Natural killer cell (primary cell): ENCODE data around the gene HBE1. TPM values are rescaled to one million over a fixed set of nuclear protein-coding genes. Genes with fewer than 3 reads are reported as not detected.

Experiments used
- ATAC-seq, 3 donors: fragments of 150-1000 bp in 2 of 3; fragments of 200-7000 bp in 1 of 3; cut with Tn5 transposase; 1 replicate in 1 of 3; 2 replicates in 2 of 3; pipeline ENCODE4 v1.10.0; 2021; ENCODE audit warnings: mild to moderate bottlenecking in 2 of 3, moderate library complexity in 2 of 3
- DNase-seq, 2 donors: peaks; one replicate each; pipeline versions ENCODE4 v3.0.0 to v3.0.0-alpha.2; 2013 to 2021; ENCODE audit warnings: mixed read lengths in 1 of 2
- H3K27ac ChIP-seq: one replicate; pipeline ENCODE4 v1.5.1; 2013; ENCODE audit warnings: mild to moderate bottlenecking, low read length
- H3K27me3 ChIP-seq: one replicate; pipeline ENCODE4 v1.6.1; 2013; ENCODE audit warnings: low read length; ENCODE audit not compliant: control insufficient read depth, insufficient read depth
- H3K36me3 ChIP-seq: one replicate; pipeline ENCODE4 v1.6.1; 2013; ENCODE audit warnings: low read length; ENCODE audit not compliant: control insufficient read depth, insufficient read depth
- H3K4me1 ChIP-seq: one replicate; pipeline ENCODE4 v1.6.1; 2013; ENCODE audit warnings: low read length; ENCODE audit not compliant: control insufficient read depth, insufficient read depth
- H3K4me3 ChIP-seq: one replicate; pipeline ENCODE4 v1.5.1; 2013; ENCODE audit warnings: low read length
- H3K9me3 ChIP-seq: one replicate; pipeline ENCODE4 v1.6.1; 2013; ENCODE audit warnings: low read length; ENCODE audit not compliant: control insufficient read depth, insufficient read depth
- H3K27ac Mint-ChIP-seq, 2 donors: one replicate each; pipeline ENCODE4 v1.8.0; 2022; ENCODE audit warnings: mild to moderate bottlenecking in 2 of 2, mixed read lengths in 2 of 2, moderate library complexity in 1 of 2
- H3K27me3 Mint-ChIP-seq, 2 donors: one replicate each; pipeline ENCODE4 v1.8.0; 2022; ENCODE audit warnings: low read depth in 2 of 2, mixed read lengths in 2 of 2
- H3K36me3 Mint-ChIP-seq: one replicate; pipeline ENCODE4 v1.8.0; 2022; ENCODE audit warnings: mixed read lengths
- H3K4me1 Mint-ChIP-seq, 2 donors: one replicate each; pipeline ENCODE4 v1.8.0; 2022; ENCODE audit warnings: mixed read lengths in 2 of 2
- H3K4me3 Mint-ChIP-seq: one replicate; pipeline ENCODE4 v1.8.0; 2022; ENCODE audit warnings: mild to moderate bottlenecking, moderate library complexity, mixed read lengths
- H3K9me3 Mint-ChIP-seq, 2 donors: one replicate each; pipeline ENCODE4 v1.8.0; 2022; ENCODE audit warnings: mixed read lengths in 2 of 2
- CTCF ChIP-seq: fragments of 200-600 bp; IDR thresholded peaks from one replicate; pipeline ENCODE4 v1.8.0; 2022; ENCODE audit warnings: antibody characterized with exemption
- WGBS: methylation state at CpG from one replicate; pipeline ENCODE4 v1.1.7; 2013; ENCODE audit warnings: missing lambda C conversion rate; ENCODE audit not compliant: insufficient coverage; 5-methylcytosine and 5-hydroxymethylcytosine counted together
- intact Hi-C: fragments of 100-400 bp; cut with micrococcal nuclease; formaldehyde crosslinking; loops from one replicate; pipeline ENCODE4 v1.14.2; 2022
- total RNA-seq, 4 donors: library from RNA; stranded (reverse); fragments of 120-200 nt in 1 of 4; gene quantifications; one replicate each; pipeline versions ENCODE4 v1.2.3 to v1.2.4, GENCODE V29; 2013 to 2022

Gene HBE1
- total RNA-seq, 3 donors from 2014 or later (not counting 1 experiment from before 2014, with no cell fraction given): not detected

GRCh38 chr11:5286351-5286750, 16.6 kb upstream of the HBE1 start:
- Histone ChIP-seq H3K4me1 (no peaks in the 10 kb centered on the region), H3K4me3 (no peak overlapping the region), H3K36me3 (no peaks in the 10 kb centered on the region), H3K9me3 (no peaks in the 10 kb centered on the region), H3K27ac (no peak overlapping the region), H3K27me3 (no peaks in the 10 kb centered on the region)
- Mint-ChIP-seq H3K9me3 (peaks cover 0 to 3% of the 10 kb centered on the region in 2 donors), H3K27me3 (no peaks in the 10 kb centered on the region), H3K4me3 (no peak overlapping the region), H3K36me3 (no peaks in the 10 kb centered on the region), H3K27ac (no peak overlapping the region), H3K4me1 (no peaks in the 10 kb centered on the region)
- no peak for TF ChIP-seq CTCF
- intact Hi-C loops: no loop called here
- WGBS: 20% methylated on average over 1 of the region's 1 CpG
- ATAC-seq (no peak), DNase-seq (no peak)

GRCh38 chr11:5285703-5286340, 16.1 kb upstream of the HBE1 start:
- Mint-ChIP-seq H3K27me3 (no peaks in the 10 kb centered on the region), H3K4me3 (no peak overlapping the region), H3K4me1 (no peaks in the 10 kb centered on the region), H3K9me3 (peaks cover 0 to 3% of the 10 kb centered on the region in 2 donors), H3K36me3 (no peaks in the 10 kb centered on the region), H3K27ac (no peak overlapping the region)
- TF ChIP-seq CTCF: no peak
- Histone ChIP-seq H3K36me3 (no peaks in the 10 kb centered on the region), H3K4me1 (no peaks in the 10 kb centered on the region), H3K27me3 (no peaks in the 10 kb centered on the region), H3K27ac (no peak overlapping the region), H3K9me3 (no peaks in the 10 kb centered on the region), H3K4me3 (no peak overlapping the region)
- DNase-seq (no peak), ATAC-seq (no peak)
- intact Hi-C loops: no loop called here
- 85% methylated on average over 4 of the region's 4 CpGs for WGBS

GRCh38 chr11:5284637-5285036, 14.9 kb upstream of the HBE1 start:
- H3K4me3 Mint-ChIP-seq: no peak overlapping the region

More at GRCh38 chr11:5284637-5285036, 14.9 kb upstream of the HBE1 start:
- H3K9me3 Mint-ChIP-seq: peaks cover 0 to 3% of the 10 kb centered on the region in 2 donors
- Histone ChIP-seq H3K4me3 (no peak overlapping the region), H3K9me3 (no peaks in the 10 kb centered on the region), H3K27me3 (no peaks in the 10 kb centered on the region), H3K36me3 (no peaks in the 10 kb centered on the region), H3K4me1 (no peaks in the 10 kb centered on the region), H3K27ac (no peak overlapping the region)
- no peak for DNase-seq
- H3K36me3 Mint-ChIP-seq: no peaks in the 10 kb centered on the region
- no peak overlapping the region for H3K27ac Mint-ChIP-seq
- ATAC-seq: no peak
- H3K27me3 Mint-ChIP-seq: no peaks in the 10 kb centered on the region
- no peaks in the 10 kb centered on the region for H3K4me1 Mint-ChIP-seq
- TF ChIP-seq CTCF: no peak
- WGBS: 100% methylated on average over 2 of the region's 2 CpGs
- intact Hi-C loops: no loop called here
